ENCODE data around the gene DPP4.

The DPP4 gene

DNA sequence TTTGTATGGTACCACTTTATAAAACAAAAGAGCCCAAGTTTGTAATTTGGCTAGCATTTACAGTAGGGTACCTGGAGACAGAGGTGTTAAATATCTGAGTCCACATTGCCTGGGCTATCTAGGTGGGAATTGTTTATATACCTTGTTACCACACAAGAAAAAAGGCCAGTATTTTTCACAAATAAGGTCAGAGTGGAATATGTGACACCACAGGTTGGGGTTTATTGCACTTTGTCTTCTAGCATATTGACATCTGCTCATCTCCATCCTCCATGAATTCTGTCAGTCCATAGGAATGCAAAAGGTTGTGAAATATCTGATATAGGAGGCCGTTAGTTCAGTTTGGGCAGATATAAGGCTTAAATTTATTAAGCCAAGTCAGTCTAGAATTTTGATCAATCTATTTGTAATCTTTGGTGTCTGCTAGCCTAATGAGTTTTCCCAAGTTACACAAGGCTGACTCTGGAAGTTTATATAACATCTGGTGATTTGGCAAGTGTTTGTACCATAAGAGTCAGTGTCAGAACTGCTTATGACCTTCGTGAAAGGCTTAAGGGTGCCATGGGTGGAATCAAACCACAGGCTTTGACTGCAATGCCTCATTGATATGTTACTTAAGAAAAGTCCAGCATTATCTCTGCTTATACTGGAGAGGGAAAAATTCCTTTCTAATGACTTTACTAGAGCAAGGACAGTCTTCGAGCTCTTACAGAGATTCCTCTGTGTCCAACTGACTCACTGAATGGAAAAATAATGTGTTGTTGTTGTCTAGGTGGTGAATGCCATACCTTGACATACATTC lies 11.3 kb upstream of the DPP4 start:
- FAIRE-seq = no peak

DNA sequence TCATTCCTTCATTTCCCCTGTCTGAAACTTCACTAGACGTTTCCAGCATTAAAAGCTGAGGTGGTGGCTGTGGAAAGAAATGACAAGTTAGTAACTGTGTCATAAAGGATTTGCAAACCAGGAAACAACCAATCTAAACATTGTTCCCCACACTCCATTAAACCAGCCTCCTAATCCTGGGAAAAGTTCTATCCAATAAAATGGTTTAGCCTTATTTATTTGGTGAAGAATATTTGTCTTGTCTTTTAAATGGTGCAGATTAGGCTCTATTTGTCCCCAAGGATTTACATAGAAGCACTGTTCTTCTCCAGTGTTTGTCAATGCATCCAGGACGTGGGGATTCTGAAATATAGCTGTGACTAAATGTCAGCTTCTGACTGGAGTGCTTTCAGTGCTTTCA lies 10.5 kb upstream of the DPP4 start:
- no peak for FAIRE-seq

DNA sequence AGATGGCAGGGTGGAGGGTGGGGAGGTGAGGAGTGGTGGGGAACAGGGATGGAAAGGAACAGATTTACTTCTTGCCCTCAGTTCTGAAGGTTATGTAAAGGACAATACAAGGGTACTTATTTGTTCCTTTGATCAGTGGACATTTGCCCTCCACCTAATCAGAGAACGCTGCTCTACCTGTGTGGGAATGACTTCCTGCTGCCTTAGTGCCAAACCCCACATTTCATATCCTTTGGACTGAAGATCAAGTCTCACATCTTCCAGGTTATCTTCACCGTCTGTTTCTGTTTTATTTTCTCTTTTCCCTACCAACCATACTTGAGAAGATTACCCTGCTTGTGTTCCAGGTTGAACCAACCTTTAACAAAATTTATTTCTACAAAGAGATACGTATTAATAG lies 8.7 kb upstream of the DPP4 start:
- FAIRE-seq = no peak

DNA sequence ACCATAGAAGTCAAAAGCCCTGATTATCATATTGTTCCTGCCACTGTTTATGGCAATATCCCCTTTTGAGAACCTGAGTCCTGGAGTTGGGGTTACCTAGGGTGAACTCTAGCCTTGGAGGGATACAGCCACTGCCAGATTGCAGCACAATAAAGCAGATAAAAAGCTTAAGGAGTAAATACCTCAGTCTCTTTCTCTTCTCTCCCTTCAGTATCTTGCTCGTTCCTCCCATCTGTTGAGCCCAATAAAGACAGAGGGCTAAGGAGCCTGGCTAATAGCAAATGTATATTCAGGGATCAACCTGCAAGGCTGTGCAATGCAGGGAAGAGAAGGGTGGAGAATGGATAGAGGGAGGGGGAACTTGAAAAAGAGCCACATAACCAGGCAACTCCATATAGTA lies 8.0 kb upstream of the DPP4 start:
- FAIRE-seq = no peak

DNA sequence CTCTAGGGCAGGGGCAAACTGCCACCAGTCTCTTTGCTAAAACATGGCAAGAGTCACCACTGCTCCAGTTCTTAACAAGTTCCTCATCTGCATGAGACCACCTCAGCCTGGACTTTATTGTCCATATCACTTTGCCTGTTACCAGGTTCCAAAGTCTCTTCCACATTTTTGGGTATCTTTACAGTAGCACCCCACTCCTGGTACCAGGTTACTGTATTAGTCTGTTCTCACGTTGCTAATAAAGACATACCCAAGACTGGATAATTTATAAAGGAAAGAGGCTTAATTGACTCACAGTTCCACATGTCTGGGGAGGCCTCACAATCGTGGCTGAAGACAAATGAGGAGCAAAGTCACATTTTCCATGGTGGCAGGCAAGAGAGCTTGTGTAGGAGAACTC lies 5.5 kb upstream of the DPP4 start:
- FAIRE-seq = no peak

DNA sequence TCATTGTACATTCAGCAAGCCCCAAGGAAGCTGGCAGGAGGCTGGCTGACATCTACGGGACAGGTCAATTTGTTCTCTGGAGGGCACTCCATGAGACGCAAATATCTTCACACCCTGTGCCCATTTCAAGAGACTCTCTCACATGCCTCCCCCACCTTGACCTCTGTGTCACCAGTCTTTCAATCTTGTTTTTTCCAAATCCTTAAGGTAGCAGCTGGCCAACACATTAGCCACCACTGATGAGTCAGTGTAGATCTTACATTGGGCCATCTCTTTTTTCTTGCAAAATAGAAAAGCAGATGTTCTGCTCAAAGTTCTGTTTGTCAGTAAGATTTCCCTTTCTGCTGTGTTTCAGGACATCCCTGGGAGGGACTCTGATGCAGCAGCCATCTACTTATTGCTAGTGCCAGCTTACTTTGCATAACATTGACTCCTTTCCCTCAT lies 1.7 kb upstream of the DPP4 start:
- FAIRE-seq = no peak

DNA sequence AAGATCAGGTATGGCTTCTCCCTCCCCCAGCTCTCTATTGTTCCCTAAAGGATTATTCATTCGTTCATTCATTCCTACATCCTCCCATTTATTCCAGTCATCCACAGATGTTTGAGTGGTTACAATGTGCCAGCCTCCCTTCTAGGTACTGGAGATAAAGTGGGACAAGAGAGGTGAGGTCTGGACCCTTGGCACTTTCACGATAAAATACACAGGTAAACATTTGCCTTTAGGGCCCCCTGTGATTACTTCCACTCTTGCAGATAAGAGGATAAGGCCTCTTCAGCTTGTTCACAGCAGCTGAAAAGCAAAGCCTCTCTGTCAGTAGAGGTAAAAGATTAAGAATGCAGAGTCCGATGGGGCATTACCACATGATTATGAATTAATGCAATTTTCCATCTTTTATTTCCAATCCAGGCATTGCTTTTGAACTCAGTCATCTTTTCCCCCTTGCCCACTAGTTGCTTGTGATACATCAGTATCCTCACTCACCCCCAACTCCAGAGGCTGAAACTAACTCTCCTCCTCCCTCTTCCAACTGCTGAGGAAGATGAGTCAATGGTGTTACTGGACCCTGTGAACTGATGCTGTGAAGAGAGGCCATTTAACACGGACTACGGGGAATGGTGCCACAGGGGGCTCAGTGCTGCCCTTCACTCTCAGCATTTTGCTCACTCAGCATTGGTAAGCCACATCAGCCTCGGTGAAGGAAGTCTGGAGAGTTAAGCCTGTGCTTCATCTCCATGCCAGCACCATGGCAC lies 1.1 kb upstream of the DPP4 start:
- no peak for FAIRE-seq

DNA sequence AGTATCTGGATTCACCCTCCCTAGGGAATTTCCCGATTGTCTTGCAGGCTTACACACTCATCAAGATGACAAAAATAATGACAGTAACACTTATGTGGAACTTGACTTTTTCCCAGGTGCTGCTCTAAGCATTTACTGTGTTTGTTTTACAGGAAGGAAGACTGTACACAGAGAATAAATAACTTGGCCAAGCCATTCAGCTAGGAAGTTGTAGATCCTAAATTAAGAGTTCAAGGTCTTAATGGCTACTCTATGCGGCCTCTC lies 549 bp upstream of the DPP4 start:
- no peak for FAIRE-seq

DNA sequence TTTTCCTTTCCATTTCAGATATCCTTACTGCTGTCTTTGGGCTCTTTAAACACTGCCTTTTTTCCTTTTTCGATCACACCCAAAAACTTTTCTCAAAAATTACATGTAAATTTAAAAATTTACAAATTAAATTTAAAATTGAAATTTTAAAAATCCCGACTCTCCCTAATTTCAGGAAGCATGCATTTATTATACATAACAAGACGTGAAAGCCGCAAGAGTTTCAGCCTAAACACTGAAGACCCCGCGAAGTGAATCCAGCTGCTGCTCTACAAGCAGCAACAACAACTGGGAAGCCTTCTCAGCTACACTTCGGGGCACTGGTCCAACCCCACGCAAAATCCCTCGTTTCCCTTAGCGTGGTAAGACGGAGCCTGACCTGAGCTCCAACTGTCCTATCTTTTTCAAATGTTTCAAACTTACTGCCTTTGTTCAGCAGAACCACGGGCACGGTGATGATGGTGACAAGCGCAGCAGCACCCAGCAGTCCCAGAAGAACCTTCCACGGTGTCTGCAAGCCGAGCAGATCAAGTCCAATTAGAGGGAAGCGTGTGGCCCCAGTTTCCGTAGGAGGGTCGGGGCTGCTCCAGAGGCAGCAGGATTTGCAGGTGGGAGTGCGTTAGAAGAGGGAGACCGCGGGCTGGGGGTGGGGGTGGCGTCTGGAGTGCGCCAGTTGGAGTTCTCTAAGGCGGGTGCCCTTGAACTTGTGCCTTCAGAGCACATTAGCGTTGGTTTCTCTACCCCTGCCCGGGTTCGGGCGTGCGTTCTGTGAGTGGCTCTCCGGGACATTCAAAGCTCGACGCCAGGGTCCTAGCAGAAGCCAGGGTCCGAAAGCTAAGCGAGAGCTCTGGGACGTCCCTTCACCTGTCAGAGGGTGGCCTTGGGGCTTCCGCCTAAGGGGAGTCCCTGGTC lies 783 bp downstream of the DPP4 start:
- no peak for FAIRE-seq

DNA sequence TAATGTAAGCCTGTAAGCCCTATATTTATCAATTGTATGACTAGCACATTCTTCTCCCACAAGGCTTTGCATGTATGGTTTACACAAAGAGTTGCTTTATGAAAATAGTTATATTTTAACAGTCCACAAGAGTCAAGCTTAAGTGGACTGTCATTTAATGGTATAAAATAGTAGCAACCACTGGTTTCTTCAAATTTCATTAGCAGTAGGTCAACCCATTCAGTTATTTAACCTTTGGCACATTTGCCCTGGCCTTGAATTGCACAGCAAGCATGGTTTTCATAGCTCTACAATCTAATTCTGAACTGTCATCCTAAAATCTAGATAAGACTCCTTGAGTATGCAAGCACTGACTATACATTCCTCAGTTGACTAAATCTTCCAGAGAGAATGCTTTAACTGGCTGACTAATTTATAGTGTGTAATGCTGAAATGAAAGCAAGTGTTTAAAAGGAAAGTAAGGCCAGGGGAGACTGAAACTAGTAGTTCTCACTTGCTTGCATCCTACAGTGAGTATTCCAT lies 1.8 kb downstream of the DPP4 start:
- FAIRE-seq = no peak

DNA sequence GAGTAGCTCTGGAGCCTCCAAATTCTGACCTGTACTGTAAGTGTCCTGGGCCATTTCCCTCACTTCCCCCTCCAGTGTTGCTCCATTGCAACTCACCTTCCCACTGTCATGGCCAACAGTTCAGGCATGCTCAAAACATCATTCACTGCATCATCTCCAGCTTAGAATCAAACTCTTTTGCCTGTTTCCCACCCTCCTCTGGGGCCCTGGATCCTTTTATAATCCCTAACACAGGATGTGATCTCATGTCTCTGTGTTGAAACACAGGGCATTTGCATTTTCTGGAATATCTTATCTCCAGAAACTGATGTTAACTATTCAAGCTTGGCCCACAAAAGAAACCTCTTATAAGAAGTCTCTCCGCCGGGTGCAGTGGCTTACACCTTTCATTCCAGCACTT lies 3.0 kb downstream of the DPP4 start:
- no peak for FAIRE-seq

DNA sequence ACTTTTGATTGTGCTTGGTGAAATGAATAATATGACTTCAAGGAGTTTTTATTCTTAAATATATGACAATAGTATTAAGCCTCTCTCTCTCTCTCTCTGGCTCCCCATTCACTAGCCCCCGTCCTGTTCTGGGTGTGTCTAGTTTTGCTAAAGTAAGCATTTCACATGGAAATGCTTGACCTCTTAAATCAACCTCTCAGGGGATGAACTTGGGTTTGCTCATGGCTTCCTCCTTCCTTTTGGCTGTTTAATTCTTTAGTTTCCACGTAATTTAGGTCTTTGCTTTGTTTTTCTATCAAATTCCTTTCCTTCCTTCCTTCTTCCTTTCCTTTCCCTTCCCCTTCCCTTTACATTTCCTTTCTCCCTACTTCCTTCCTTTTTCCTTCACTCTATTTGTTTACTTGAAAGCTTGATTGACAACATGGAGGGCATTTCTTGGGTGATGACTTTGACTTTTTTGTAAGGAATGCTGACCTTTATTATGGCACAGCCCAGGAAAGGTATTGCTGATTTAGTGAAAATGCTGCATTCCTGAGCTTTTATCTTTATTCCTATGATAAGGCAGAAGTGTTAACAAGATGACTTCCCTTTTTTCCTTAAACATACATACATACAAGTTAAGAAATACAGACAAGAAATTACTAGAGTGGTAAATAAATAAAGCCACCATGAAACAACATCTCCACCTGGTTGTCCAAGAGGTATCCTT lies 3.6 kb downstream of the DPP4 start:
- FAIRE-seq = no peak

DNA sequence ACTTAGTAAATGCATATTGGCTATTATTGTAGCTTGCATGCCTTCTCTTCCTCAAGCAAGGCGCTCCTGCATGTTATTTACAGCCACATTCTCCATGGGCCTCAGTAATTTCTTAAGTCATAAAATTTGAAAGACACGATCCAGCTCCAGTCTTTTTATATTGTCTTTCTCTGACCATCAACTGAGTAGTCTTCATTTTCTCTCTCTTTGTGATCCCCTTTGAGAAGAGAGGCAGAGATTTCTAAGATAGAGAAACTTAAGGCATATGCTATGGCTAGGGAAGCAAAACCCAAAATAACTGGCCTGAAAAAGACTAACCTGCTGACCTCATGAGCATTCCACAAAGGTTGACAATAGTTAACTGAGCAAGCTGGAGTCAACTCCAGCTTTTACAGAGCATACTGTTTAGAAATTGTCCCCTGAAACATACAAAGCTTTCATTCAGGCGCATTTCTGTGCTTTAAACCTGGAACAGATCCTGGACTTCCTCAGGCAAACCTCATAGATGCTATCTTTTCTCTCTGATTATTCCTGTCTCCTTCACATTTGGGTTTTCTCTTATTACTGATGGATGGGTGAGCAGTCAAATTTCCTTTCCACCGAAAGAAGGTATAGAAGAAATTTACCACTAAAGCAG lies 4.6 kb downstream of the DPP4 start:
- FAIRE-seq = no peak

DNA sequence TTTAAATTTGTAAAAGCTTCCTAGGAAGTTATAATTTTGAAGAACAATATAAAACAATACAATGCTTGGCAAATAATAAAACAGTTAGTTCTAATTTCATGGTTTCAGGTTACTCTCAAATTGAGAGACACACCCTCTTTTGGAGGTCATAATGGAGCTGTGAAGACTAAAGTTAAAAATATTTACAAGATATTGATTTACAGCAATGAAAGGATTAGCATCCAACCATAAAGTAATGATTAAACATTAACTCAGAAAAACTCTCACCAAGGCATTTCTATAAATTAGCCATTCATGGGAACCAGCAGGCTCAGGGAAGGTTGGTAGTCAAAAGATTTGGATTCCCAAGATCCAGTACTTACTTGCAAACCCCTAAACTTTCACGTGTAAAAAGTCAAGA lies 6.4 kb downstream of the DPP4 start:
- no peak for FAIRE-seq

DNA sequence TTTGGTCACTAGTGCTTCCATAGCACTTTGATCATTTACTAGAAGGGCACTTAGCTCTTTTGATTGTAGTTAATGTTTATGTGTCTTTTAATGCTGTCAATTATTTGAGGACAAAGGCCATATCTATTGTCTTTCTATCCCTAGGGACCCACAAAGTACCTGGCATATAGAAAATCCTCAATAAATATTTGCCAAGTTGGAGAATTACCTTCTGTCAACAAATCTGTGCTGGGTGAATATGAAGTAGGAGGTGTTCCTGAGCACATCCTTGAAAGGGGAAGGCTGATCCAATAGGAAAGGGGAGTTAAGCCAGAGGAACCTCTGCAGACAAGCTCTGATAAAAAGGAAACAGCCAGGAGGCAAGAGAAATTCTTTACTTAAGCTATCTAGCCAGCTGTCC lies 8.2 kb downstream of the DPP4 start:
- no peak for FAIRE-seq

DNA sequence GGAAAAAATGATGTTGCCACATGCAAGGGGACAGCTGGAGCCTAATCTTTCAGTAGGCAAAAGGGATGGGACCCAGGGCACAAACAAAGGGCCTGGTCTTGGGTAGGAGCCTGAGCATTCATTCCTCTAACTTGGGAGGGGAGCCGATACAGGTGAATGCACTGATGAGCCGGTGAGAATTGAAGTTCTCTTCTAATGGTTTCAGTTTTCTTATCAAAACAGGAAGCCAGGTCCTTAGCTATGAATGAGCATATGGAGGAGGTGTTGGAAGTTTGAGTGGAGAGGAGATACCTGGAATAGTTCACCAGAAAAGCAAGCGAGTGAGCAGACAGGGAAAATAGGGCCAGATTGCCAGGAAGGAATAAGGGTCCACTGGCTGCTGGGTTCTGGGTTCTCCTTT lies 10.1 kb downstream of the DPP4 start:
- no peak for FAIRE-seq

DNA sequence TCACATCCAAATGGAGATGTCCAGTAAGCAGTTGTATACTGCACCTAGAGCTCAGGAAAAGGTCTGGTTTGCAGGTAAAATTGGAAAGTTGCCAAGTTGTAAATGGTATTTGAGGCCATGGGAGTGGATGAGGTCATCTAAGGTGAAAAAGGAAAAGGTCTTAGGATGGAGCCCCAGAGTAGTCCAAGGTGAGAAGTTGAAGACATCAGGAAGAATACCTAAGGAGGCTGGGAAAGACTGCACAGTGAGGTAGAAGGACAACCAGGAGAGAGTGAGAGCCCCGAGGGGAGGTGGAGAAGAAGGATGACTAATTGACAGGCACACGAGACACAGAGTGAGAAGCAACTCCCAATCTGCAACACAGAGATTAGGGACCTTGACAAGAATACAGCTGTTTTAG lies 10.7 kb downstream of the DPP4 start:
- no peak for FAIRE-seq

DNA sequence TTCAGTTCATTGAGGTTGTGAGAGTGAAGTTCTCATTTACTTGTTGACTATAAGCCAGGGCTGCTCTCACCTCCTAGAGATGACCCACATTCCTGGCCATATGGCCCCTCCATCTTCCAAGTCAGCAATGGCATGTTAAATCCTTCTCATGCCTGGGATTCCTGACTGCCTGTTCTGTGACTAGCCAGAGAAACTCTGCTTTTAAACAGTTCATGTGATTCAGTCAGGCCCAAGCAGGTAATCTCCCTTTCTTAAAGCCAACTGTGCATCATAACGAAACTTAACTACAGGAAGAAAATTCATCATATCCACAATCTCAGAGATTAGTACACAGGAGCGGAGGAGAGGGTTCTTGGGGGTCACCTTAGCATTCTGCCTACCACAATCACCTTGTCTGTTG lies 11.5 kb downstream of the DPP4 start:
- FAIRE-seq = no peak

DNA sequence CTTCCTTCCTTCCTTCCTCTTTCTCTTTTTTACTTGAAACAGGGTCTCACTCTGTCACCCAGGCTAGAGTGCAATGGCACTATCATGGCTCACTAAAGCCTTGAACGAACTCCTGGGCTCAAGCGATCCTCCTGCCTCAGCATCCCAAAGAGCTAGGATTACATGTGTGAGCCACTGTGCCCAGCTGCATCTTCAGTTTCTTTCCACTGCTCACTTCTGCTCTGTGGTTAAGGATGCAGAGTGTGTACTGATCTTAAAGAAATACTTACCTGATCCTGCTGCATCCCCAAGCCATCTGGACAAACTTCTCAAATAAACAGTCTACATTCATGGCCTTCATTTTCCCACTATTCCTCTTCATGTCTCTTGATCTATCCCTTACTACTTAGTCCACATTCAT lies 13.0 kb downstream of the DPP4 start:
- no peak for FAIRE-seq

DNA sequence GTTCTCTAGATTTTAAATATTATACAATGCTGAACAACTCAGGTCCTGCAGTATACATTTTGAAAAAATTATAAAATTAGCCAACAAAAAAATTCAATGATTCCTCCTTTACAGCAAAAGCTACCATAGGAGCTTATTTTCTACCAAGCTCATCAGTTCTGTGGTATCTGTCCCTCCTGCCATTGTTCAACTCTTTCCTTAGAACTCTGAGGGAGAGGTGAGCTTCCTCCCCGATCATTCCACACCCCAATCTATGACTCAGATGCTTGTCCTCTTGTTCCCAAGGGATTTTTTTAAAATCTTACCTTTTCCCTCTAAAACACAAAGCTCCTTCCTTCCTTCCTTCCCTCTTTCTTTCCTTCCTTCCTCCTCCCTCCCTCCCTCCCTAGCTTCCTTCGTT lies 13.5 kb downstream of the DPP4 start:
- no peak for FAIRE-seq

DNA sequence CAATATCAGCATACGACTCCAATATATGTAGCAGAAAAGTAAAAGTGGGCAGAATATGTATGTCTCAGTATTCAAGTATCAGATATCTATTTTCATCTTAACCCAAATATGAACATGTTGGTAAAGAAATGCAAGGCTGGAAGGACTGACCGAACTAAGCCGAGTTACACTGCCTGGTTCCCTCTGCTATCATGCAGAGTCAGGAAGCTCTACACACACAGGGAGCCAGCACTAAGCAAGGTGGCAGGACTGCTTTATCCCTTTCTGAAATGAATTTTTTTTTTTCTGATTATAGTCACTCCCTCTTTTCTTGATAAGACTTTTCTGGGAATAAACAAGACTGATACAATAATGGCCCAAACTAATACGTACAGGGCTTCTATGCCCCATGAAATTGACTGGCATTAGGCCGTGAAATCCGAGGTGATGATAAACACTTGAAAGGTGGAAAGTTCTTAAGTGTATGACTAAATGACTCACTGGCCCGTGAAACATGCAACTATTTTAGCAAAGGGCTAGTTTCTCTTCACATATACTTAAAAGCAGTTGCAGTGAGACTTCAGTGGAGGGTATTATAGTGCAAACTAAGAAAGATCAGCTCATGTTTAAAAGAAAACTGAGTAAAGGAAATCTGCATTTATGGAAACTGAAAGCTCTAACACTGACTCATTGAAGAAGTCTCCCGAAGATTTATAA lies 14.9 kb downstream of the DPP4 start:
- no peak for FAIRE-seq

DNA sequence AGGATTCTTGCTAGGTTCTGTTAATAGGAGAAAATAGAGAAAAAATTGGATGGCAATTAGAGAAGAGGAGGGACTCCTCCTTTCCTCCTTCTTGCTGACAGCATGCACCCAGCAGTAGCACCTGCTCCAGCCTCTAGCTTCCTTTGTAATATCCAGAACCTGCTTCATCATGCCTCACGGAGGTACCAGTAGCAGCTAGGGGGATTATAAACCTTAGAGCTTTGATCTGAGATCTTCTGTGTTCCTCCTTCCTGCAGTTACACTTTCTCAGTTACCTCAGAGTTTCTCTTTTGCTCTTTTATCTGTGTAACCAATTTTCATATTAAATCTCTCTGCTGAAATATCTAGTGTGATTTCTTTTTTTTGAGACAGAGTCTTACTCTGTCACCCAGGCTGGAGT lies 16.6 kb downstream of the DPP4 start:
- no peak for FAIRE-seq
